Uterus (tissue), 2 donors: ENCODE data around the gene ARGLU1.

ENCODE experiments used
- POLR2A ChIP-seq, 2 donors: fragments of 450-650 bp; IDR thresholded peaks; one replicate each; pipeline ENCODE4 v1.6.1; 2016; ENCODE audit warnings: antibody characterized with exemption in 2 of 2, mild to moderate bottlenecking in 1 of 2, moderate library complexity in 1 of 2
- TF ChIP-seq, protein P1 (sequence below), 4 experiments: fragments of 200-600 bp in 2 of 4; fragments of 450-650 bp in 2 of 4; sonication (generic) in 2 of 4; IDR thresholded peaks; one replicate each; pipeline ENCODE4 v1.5.1; 2016 to 2019; ENCODE audit warnings: antibody characterized with exemption in 4 of 4, mild to moderate bottlenecking in 2 of 4, moderate library complexity in 1 of 4

DNA sequence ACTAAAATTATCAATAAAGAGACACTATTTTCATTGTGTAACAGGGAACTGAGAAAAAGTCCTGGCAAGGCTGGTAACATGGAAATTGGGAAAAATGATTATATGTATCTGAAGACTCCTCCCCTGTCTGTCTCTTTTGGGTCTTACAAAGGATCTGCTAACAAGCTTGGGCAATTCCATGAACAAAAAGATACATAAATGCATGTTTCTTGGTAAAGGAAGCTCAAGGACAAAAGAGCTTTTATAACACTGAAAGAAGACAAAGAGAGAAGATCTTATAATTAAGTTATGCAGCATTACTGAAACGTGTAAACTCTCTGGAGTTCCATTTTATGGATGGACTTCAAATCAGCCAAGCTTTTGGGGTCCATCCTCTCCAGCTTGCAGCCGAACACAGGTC is 61.7 kb downstream of the ARGLU1 start:
- no peak for TF ChIP-seq POLR2A (IDR thresholded peaks at IDR 0.05)
- TF ChIP-seq, protein P1, sequence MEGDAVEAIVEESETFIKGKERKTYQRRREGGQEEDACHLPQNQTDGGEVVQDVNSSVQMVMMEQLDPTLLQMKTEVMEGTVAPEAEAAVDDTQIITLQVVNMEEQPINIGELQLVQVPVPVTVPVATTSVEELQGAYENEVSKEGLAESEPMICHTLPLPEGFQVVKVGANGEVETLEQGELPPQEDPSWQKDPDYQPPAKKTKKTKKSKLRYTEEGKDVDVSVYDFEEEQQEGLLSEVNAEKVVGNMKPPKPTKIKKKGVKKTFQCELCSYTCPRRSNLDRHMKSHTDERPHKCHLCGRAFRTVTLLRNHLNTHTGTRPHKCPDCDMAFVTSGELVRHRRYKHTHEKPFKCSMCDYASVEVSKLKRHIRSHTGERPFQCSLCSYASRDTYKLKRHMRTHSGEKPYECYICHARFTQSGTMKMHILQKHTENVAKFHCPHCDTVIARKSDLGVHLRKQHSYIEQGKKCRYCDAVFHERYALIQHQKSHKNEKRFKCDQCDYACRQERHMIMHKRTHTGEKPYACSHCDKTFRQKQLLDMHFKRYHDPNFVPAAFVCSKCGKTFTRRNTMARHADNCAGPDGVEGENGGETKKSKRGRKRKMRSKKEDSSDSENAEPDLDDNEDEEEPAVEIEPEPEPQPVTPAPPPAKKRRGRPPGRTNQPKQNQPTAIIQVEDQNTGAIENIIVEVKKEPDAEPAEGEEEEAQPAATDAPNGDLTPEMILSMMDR (IDR thresholded peaks at IDR 0.05), result no peak
